ENCODE measurements around the gene ZBTB24. TPM values are rescaled to one million over a fixed set of nuclear protein-coding genes. Genes with fewer than 3 reads are reported as not detected.

Gene ZBTB24
- total RNA-seq, 1 experiment from 2014 or later, result 10.4 TPM

DNA sequence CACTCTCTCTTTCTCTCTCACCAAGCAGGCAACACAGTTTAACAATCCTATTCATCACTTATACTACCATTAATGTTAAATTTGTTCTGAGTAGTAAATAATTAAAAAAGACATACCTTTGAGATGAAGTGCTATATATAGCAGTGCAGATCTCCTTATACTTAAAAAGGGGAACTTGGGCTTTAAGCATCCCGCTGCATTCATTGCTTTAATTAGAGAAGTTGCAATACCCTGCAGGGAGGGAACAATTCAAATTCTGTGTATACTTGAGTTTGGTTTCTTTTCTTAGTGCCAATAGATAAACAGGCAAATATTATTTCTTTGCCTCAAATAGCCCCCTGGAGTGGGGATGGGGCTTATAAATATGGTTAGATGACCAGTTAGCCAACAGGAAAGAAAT lies 10.8 kb upstream of the ZBTB24 start:
- Mint-ChIP-seq H3K4me3 (ENCODE audit: unreplicated experiment) (no peak overlapping the region), H3K27me3 (ENCODE audit: insufficient read depth, unreplicated experiment) (peaks cover 26% of the 10 kb centered on the region), H3K4me1 (ENCODE audit: insufficient read depth, unreplicated experiment) (peaks cover 5% of the 10 kb centered on the region), H3K27ac (ENCODE audit: low read depth, unreplicated experiment) (no peak overlapping the region), H3K9me3 (ENCODE audit: unreplicated experiment) (no peaks in the 10 kb centered on the region), H3K36me3 (ENCODE audit: insufficient read depth, unreplicated experiment) (no peaks in the 10 kb centered on the region)
- ChIA-PET POLR2A (no interaction called here), CTCF (no interaction called here)
- no TSS peak for BruUV-seq (replicated peaks)
- intact Hi-C loops (cut with micrococcal nuclease), result no loop called here
- TF ChIP-seq CTCF (IDR thresholded peaks at IDR 0.05; ENCODE audit: unreplicated experiment), result no peak
- no peak for DNase-seq (ENCODE audit: unreplicated experiment)

GRCh38 chr6:109491207-109491938 lies 8.4 kb upstream of the ZBTB24 start:
- Mint-ChIP-seq H3K27ac (ENCODE audit: low read depth, unreplicated experiment) (no peak overlapping the region), H3K4me1 (ENCODE audit: insufficient read depth, unreplicated experiment) (peaks cover 5% of the 10 kb centered on the region), H3K27me3 (ENCODE audit: insufficient read depth, unreplicated experiment) (peaks cover 12% of the 10 kb centered on the region), H3K36me3 (ENCODE audit: insufficient read depth, unreplicated experiment) (no peaks in the 10 kb centered on the region), H3K4me3 (ENCODE audit: unreplicated experiment) (no peak overlapping the region), H3K9me3 (ENCODE audit: unreplicated experiment) (no peaks in the 10 kb centered on the region)
- CTCF ChIA-PET, result no interaction called here
- POLR2A ChIA-PET, result interaction anchor here (0.6 to 0.9 kb wide), 2 partner anchors 43 to 328 kb away, joined by 3 read pairs; no protein-coding TSS in a partner anchor
- TF ChIP-seq CTCF (IDR thresholded peaks at IDR 0.05; ENCODE audit: unreplicated experiment), result no peak
- DNase-seq (ENCODE audit: unreplicated experiment), result peak; percentile 24
- intact Hi-C loops (cut with micrococcal nuclease), result no loop called here
- BruUV-seq (replicated peaks), result no TSS peak

DNA sequence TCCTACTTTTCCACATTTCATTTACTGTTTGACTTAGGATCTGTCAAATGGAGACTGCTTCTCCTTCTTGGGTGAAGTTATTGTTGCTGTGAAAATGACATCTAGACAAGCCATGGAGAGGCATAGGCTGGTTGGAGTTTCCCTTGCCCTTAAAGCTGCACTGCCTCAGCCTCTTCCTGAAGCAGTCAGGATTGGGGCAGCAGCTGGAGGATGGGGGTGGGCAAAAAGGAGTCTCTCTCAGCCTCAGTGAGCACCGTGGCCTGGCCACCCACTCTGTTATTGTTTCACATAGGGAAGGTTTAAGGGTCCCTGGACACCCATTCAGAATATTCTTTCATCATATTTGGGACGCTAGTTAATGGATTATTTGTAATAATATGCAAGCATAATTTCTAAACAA lies 7.7 kb upstream of the ZBTB24 start:
- no TSS peak for BruUV-seq (replicated peaks)
- H3K27me3 Mint-ChIP-seq (ENCODE audit: insufficient read depth, unreplicated experiment), result peaks cover 6% of the 10 kb centered on the region
- no peak overlapping the region for H3K4me3 Mint-ChIP-seq (ENCODE audit: unreplicated experiment)
- no peaks in the 10 kb centered on the region for H3K36me3 Mint-ChIP-seq (ENCODE audit: insufficient read depth, unreplicated experiment)
- POLR2A ChIA-PET, result no interaction called here
- CTCF ChIA-PET, result no interaction called here
- intact Hi-C loops (cut with micrococcal nuclease), result no loop called here
- TF ChIP-seq CTCF (IDR thresholded peaks at IDR 0.05; ENCODE audit: unreplicated experiment), result no peak
- peaks cover 5% of the 10 kb centered on the region for H3K4me1 Mint-ChIP-seq (ENCODE audit: insufficient read depth, unreplicated experiment)
- DNase-seq (ENCODE audit: unreplicated experiment), result no peak
- no peaks in the 10 kb centered on the region for H3K9me3 Mint-ChIP-seq (ENCODE audit: unreplicated experiment)
- H3K27ac Mint-ChIP-seq (ENCODE audit: low read depth, unreplicated experiment), result no peak overlapping the region

DNA sequence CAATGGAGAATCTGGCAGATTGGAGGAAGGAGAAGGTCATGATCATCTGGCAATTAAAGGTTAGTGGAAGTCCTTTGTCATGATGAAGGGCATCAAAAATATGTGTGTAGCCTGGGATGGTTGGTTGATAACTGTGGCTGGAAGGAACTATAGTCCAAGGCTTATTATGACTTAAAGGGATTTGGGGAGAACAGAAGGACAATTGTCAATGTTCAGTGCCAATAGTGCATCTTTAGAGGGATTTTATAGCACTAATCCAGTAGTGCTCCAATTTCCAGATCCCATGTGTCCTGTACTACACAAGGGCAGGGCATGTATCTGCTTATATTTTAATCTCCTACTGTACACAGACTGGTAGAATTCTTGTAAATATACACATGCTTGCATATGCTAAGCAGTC lies 5.0 kb upstream of the ZBTB24 start:
- H3K27ac Mint-ChIP-seq (ENCODE audit: low read depth, unreplicated experiment), result no peak overlapping the region
- intact Hi-C loops (cut with micrococcal nuclease), result no loop called here
- ChIA-PET CTCF (no interaction called here), POLR2A (no interaction called here)
- no peaks in the 10 kb centered on the region for H3K9me3 Mint-ChIP-seq (ENCODE audit: unreplicated experiment)
- no peak for DNase-seq (ENCODE audit: unreplicated experiment)
- H3K4me1 Mint-ChIP-seq (ENCODE audit: insufficient read depth, unreplicated experiment), result peaks cover 5% of the 10 kb centered on the region
- H3K27me3 Mint-ChIP-seq (ENCODE audit: insufficient read depth, unreplicated experiment), result no peaks in the 10 kb centered on the region
- H3K4me3 Mint-ChIP-seq (ENCODE audit: unreplicated experiment), result no peak overlapping the region
- no TSS peak for BruUV-seq (replicated peaks)
- H3K36me3 Mint-ChIP-seq (ENCODE audit: insufficient read depth, unreplicated experiment), result no peaks in the 10 kb centered on the region
- TF ChIP-seq CTCF (IDR thresholded peaks at IDR 0.05; ENCODE audit: unreplicated experiment), result no peak

All from MCF 10A (cell line).